Osteoblast (primary cell): ENCODE measurements around the gene DOK3. TPM values are rescaled to one million over a fixed set of nuclear protein-coding genes. Genes with fewer than 3 reads are reported as not detected.

Source experiments
- DNase-seq: peaks from one replicate; pipeline ENCODE4 v3.0.0; 2011; ENCODE audit warnings: low spot score, mixed read lengths; ENCODE audit not compliant: insufficient read length; ENCODE audit errors: missing footprints
- H2AFZ ChIP-seq: 2 replicates; pipeline ENCODE4 v1.6.0; 2011; ENCODE audit warnings: mild to moderate bottlenecking, low read length
- H3K27ac ChIP-seq: 2 replicates; pipeline ENCODE4 v1.5.1; 2011; ENCODE audit warnings: mild to moderate bottlenecking, low read depth, low read length, moderate library complexity
- H3K27me3 ChIP-seq: 2 replicates; pipeline ENCODE4 v1.6.0; 2012; ENCODE audit warnings: mild to moderate bottlenecking, control low read depth, inconsistent platforms, low read length, moderate library complexity; ENCODE audit not compliant: insufficient read depth
- H3K36me3 ChIP-seq: 2 replicates; pipeline ENCODE4 v1.5.1; 2011; ENCODE audit warnings: mild to moderate bottlenecking, low read length, control low read depth, moderate library complexity; ENCODE audit not compliant: insufficient read depth
- H3K4me1 ChIP-seq: 2 replicates; pipeline ENCODE4 v1.5.1; 2011; ENCODE audit warnings: mild to moderate bottlenecking, low read length, control low read depth, moderate library complexity; ENCODE audit not compliant: insufficient read depth
- H3K4me2 ChIP-seq: 2 replicates; pipeline ENCODE4 v1.6.0; 2011; ENCODE audit warnings: mild to moderate bottlenecking, low read length; ENCODE audit not compliant: insufficient read depth
- H3K4me3 ChIP-seq: fragments of 200-600 bp; sonication (generic); 3 replicates; pipeline ENCODE4 v1.5.1; 2012; ENCODE audit warnings: mild to moderate bottlenecking, low read length, inconsistent platforms; ENCODE audit not compliant: insufficient read depth
- H3K79me2 ChIP-seq: 2 replicates; pipeline ENCODE4 v1.6.0; 2012; ENCODE audit warnings: mild to moderate bottlenecking, low read length, control low read depth, inconsistent platforms; ENCODE audit not compliant: insufficient read depth
- H3K9me3 ChIP-seq: 2 replicates; pipeline ENCODE4 v1.5.1; 2011; ENCODE audit warnings: low read depth, low read length, control low read depth
- H4K20me1 ChIP-seq: 2 replicates; pipeline ENCODE4 v1.6.0; 2012; ENCODE audit warnings: mild to moderate bottlenecking, low read length, control low read depth; ENCODE audit not compliant: insufficient read depth
- total RNA-seq: library from RNA; depleted of rRNA; stranded (reverse); fragments of >200 nt; gene quantifications from 2 replicates; pipeline ENCODE4 v1.2.3, GENCODE V29; 2012
- TF ChIP-seq, protein P1 (sequence below): IDR thresholded peaks from 2 replicates; pipeline ENCODE4 v1.5.1; 2011; ENCODE audit warnings: mild to moderate bottlenecking, low read depth, low read length, moderate library complexity; ENCODE audit errors: extremely low read depth

Gene DOK3
- total RNA-seq, 1 donor = 1.1 TPM

DNA sequence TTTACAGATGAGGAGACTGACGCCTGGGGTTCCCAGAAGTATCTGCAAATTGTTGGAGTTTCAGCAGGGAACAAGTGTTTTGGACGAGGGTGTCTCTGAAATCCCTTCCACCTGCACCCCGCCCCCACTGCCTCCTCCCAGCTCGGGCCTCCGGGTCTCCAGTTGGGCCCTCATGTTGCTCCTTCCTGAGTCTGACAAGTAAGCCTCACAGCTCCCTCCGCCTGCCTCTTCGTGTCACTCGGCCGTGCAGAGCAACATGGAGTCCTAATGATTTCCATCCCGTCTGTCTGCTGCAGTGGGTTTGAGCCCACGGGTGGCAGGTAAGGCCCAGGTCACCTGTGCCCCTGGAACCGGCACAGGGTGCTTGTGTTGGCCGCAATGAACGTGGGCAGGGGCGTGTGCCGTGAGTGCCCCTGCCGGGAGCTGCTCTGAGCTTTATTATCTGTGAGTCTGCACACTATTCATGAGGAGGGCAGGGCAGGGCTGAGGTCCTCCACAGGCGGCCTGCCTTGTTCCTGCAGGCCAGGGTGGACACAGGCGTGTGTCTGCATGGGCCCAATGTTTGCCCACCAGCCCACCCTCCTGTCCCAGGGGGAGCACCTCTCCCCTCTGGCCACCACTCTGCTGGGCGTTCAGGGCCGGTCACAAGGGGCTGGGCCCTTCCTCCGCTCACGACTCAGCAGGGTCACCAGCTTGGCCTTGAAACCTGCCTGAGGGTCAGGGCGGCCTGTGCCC is 6.1 kb downstream of the DOK3 start:
- no peaks in the 10 kb centered on the region for H3K27me3 ChIP-seq
- DNase-seq = no peak
- H3K36me3 ChIP-seq = no peaks in the 10 kb centered on the region
- H2AFZ ChIP-seq = no peak overlapping the region
- H3K27ac ChIP-seq = no peak overlapping the region
- H3K4me3 ChIP-seq = no peak overlapping the region
- H3K79me2 ChIP-seq = no peaks in the 10 kb centered on the region
- no peaks in the 10 kb centered on the region for H4K20me1 ChIP-seq
- H3K4me2 ChIP-seq = no peak overlapping the region
- TF ChIP-seq, protein P1, sequence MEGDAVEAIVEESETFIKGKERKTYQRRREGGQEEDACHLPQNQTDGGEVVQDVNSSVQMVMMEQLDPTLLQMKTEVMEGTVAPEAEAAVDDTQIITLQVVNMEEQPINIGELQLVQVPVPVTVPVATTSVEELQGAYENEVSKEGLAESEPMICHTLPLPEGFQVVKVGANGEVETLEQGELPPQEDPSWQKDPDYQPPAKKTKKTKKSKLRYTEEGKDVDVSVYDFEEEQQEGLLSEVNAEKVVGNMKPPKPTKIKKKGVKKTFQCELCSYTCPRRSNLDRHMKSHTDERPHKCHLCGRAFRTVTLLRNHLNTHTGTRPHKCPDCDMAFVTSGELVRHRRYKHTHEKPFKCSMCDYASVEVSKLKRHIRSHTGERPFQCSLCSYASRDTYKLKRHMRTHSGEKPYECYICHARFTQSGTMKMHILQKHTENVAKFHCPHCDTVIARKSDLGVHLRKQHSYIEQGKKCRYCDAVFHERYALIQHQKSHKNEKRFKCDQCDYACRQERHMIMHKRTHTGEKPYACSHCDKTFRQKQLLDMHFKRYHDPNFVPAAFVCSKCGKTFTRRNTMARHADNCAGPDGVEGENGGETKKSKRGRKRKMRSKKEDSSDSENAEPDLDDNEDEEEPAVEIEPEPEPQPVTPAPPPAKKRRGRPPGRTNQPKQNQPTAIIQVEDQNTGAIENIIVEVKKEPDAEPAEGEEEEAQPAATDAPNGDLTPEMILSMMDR = no peak
- H3K9me3 ChIP-seq = no peaks in the 10 kb centered on the region
- H3K4me1 ChIP-seq = peaks cover 5% of the 10 kb centered on the region

DNA sequence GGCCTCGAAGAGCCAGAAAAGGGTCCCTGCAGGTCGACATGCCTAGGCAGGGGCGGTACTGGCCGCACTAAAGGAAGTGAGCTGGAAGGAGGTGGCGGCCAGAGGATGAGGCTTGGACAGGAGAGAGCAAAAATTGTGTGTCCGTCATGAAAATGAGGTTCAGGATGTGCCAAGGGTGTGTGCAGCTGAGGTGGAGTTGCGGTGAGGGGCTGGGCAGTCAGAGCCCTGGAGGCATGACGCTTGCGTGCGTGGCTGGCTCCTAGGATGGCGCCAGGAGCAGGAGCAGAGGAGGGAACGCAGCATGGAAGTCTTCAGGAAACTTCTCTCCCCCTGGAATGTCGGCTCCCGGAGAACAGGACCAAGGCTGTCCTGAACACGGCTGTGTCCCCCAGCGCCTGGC is 6.7 kb downstream of the DOK3 start:
- TF ChIP-seq, protein P1 = no peak
- Histone ChIP-seq H3K27me3 (no peaks in the 10 kb centered on the region), H3K27ac (no peak overlapping the region)

DNA sequence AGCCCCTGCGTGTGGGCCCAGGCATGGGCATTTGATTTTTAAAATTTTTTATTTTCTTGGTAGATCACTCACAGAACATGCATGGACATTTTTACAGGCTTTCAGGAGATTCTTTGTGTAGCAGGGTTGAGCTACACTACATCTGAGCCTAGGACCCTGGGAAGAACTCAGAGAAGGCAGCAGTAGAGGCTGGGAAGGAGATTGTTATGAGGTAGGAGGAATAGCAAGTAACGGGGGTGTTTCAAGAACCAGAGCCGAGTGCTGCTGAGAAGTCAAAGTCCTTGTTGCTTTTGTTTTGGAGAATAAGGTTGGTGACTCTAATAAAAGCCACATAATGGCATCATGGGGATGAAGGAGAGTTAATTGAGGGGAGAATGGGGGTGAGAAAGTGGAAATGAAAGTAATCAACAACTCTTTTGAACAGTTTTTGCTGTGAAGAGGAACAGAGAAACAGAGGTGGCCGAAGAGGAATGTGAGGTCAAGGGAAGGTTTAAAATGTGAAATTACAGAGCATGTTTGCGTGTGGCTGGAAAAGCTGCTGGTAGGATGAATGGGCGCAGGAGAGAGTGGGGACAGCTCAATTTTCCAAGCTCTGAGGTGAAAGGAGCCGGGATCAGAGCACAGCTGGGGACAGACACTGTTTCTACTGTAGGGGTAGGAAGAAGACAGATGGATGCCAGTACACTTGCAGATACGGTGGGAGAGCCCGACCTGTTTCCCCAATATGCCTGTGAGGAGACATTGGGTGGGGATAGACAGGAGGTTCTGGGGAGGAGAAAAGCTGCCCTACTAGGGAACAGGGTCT is 7.5 kb downstream of the DOK3 start:
- H3K27ac ChIP-seq = no peak overlapping the region
- TF ChIP-seq, protein P1 = no peak
- H3K36me3 ChIP-seq = no peaks in the 10 kb centered on the region
- H3K9me3 ChIP-seq = no peaks in the 10 kb centered on the region
- no peaks in the 10 kb centered on the region for H4K20me1 ChIP-seq
- H2AFZ ChIP-seq = no peak overlapping the region
- H3K79me2 ChIP-seq = no peaks in the 10 kb centered on the region
- H3K4me3 ChIP-seq = no peak overlapping the region
- peak; percentile 84 for DNase-seq
- H3K4me1 ChIP-seq = peaks cover 13% of the 10 kb centered on the region
- no peak overlapping the region for H3K4me2 ChIP-seq
- H3K27me3 ChIP-seq = no peaks in the 10 kb centered on the region

More for the DNA sequence above, 6.7 kb downstream of the DOK3 start:
- Histone ChIP-seq H3K36me3 (no peaks in the 10 kb centered on the region), H3K9me3 (no peaks in the 10 kb centered on the region), H2AFZ (no peak overlapping the region), H3K4me3 (no peak overlapping the region), H3K4me2 (no peak overlapping the region), H3K4me1 (peaks cover 12% of the 10 kb centered on the region), H4K20me1 (no peaks in the 10 kb centered on the region), H3K79me2 (no peaks in the 10 kb centered on the region)
- DNase-seq = no peak
